HepG2 (cell line): ENCODE results near the gene P3H4. TPM values are rescaled to one million over a fixed set of nuclear protein-coding genes. Genes with fewer than 3 reads are reported as not detected.
A peak's percentile ranks its signal among the peaks of the same experiment; 100 is the strongest.

Experiments used
- ATF4 ChIP-seq, 2 experiments: fragments of 450-650 bp in 1 of 2; sonication (generic) in 1 of 2; formaldehyde crosslinking; IDR thresholded peaks; 2 replicates each; pipeline versions ENCODE4 v1.5.0 to v1.8.0; 2020 to 2022; ENCODE audit warnings: mild to moderate bottlenecking in 1 of 2, missing genetic modification reagents in 1 of 2
- HDAC6 ChIP-seq: fragments of 200-600 bp; sonication (generic); IDR thresholded peaks from 2 replicates; pipeline ENCODE4 v1.7.0; 2017; ENCODE audit warnings: mild to moderate bottlenecking, antibody characterized with exemption, low read length, low read depth
- KAT7 ChIP-seq: IDR thresholded peaks from 2 replicates; pipeline ENCODE4 v1.6.1; 2018; ENCODE audit warnings: borderline replicate concordance, missing compliant biosample characterization
- KDM5A ChIP-seq: fragments of 200-600 bp; sonication (generic); IDR thresholded peaks from 2 replicates; pipeline ENCODE4 v1.7.0; 2018; ENCODE audit warnings: antibody characterized with exemption, mild to moderate bottlenecking, low read length, borderline replicate concordance
- KIAA2018 ChIP-seq: sonication (generic); formaldehyde crosslinking; IDR thresholded peaks from 2 replicates; pipeline ENCODE4 v1.5.0; 2020; ENCODE audit warnings: mild to moderate bottlenecking, missing genetic modification reagents, borderline replicate concordance
- NFATC3 ChIP-seq: sonication (generic); formaldehyde crosslinking; IDR thresholded peaks from 2 replicates; pipeline ENCODE4 v1.5.1; 2020; ENCODE audit warnings: mild to moderate bottlenecking, missing genetic modification reagents
- NFE2L1 ChIP-seq: sonication (generic); formaldehyde crosslinking; IDR thresholded peaks from 2 replicates; pipeline ENCODE4 v1.4.0; 2020; ENCODE audit warnings: missing genetic modification reagents, mild to moderate bottlenecking, borderline replicate concordance
- NKX3-1 ChIP-seq: sonication (generic); formaldehyde crosslinking; IDR thresholded peaks from 2 replicates; pipeline ENCODE4 v1.5.0; 2020; ENCODE audit warnings: missing genetic modification reagents
- TARDBP ChIP-seq: sonication (generic); formaldehyde crosslinking; IDR thresholded peaks from 2 replicates; pipeline ENCODE4 v1.8.0; 2022; ENCODE audit warnings: mild to moderate bottlenecking, missing genetic modification reagents
- TEAD3 ChIP-seq: optimal IDR thresholded peaks from 2 replicates; pipeline ENCODE3; 2016; ENCODE audit warnings: borderline replicate concordance
- ZNF230 ChIP-seq: sonication (generic); formaldehyde crosslinking; IDR thresholded peaks from 2 replicates; pipeline ENCODE4 v1.4.0; 2020; ENCODE audit warnings: mild to moderate bottlenecking, missing genetic modification reagents
- ZNF263 ChIP-seq: sonication (generic); formaldehyde crosslinking; IDR thresholded peaks from 2 replicates; pipeline ENCODE4 v1.4.0; 2020; ENCODE audit warnings: missing genetic modification reagents
- ZNF275 ChIP-seq: sonication (generic); formaldehyde crosslinking; IDR thresholded peaks from 2 replicates; pipeline ENCODE4 v1.8.0; 2022; ENCODE audit warnings: missing genetic modification reagents, mild to moderate bottlenecking, inconsistent platforms, borderline replicate concordance
- ZNF460 ChIP-seq: sonication (generic); formaldehyde crosslinking; IDR thresholded peaks from 2 replicates; pipeline ENCODE4 v1.5.1; 2020; ENCODE audit warnings: missing genetic modification reagents, mild to moderate bottlenecking, borderline replicate concordance
- ZNF512B ChIP-seq: sonication (generic); formaldehyde crosslinking; IDR thresholded peaks from 2 replicates; pipeline ENCODE4 v1.5.1; 2020; ENCODE audit warnings: missing genetic modification reagents, mild to moderate bottlenecking, borderline replicate concordance
- ZNF607 ChIP-seq: sonication (generic); formaldehyde crosslinking; IDR thresholded peaks from 2 replicates; pipeline ENCODE4 v1.5.1; 2020; ENCODE audit warnings: missing genetic modification reagents, mild to moderate bottlenecking, borderline replicate concordance
- polyA plus RNA-seq, 8 experiments: library from polyadenylated mRNA; depleted of rRNA in 3 of 8; stranded (reverse) in 7 of 8; unstranded in 1 of 8; fragments of >200 nt; fragmentation: Illumina TruSeq in 4 of 8; extraction: Trizol in 4 of 8; gene quantifications; 2 replicates each; pipeline versions ENCODE4 v1.2.1 to v1.2.3, GENCODE V29; 2011 to 2016; ENCODE audit warnings: low read depth in 4 of 8, missing spikeins in 1 of 8, mixed read lengths in 1 of 8; ENCODE audit not compliant: insufficient read depth in 1 of 8
- total RNA-seq, 5 experiments: library from RNA; depleted of rRNA; stranded (reverse); fragments of >200 nt; fragmentation: Illumina TruSeq; extraction: Trizol; gene quantifications; 2 replicates each; pipeline ENCODE4 v1.2.3, GENCODE V29; 2016; ENCODE audit warnings: low read depth in 1 of 5

Gene P3H4
- total and polyA plus RNA-seq, 2 of the 13 experiments (the other 11 are each of a cell fraction or from before 2014, with no cell fraction given): 37.1 to 50.6 TPM

- TF ChIP-seq ZNF512B (CRISPR knock-in tag) (no peak), HDAC6 (no peak), KIAA2018 (CRISPR knock-in tag) (no peak), TARDBP (CRISPR knock-in tag) (no peak), ZNF230 (CRISPR knock-in tag) (no peak), NFE2L1 (CRISPR knock-in tag) (no peak), ATF4 (CRISPR knock-in tag; IDR thresholded peaks at IDR 0.05) (no peak), ZNF263 (CRISPR knock-in tag) (no peak; the same call in 1 of the 2 replicates), ZNF607 (CRISPR knock-in tag) (no peak), ZNF275 (no peak), TEAD3 (CRISPR knock-in tag) (no peak), NFATC3 (CRISPR knock-in tag) (no peak), NKX3-1 (peak; percentile 27; the same call in 1 of the 2 replicates), KDM5A (no peak), KAT7 (CRISPR knock-in tag) (peak; percentile 78; the same call in 1 of the 2 replicates), ZNF460 (CRISPR knock-in tag) (peak; percentile 40; the same call in 1 of the 2 replicates)
Measured at GRCh38 chr17:41777574-41778188, 34.1 kb downstream of the P3H4 start (continued).
